ENCODE data around the gene DBNL.
"Not testable (repeated sequence)": the region's sequence is repeated elsewhere in the genome, so short reads cannot be mapped to it uniquely, and the experiment has no call there.

The DBNL gene

DNA sequence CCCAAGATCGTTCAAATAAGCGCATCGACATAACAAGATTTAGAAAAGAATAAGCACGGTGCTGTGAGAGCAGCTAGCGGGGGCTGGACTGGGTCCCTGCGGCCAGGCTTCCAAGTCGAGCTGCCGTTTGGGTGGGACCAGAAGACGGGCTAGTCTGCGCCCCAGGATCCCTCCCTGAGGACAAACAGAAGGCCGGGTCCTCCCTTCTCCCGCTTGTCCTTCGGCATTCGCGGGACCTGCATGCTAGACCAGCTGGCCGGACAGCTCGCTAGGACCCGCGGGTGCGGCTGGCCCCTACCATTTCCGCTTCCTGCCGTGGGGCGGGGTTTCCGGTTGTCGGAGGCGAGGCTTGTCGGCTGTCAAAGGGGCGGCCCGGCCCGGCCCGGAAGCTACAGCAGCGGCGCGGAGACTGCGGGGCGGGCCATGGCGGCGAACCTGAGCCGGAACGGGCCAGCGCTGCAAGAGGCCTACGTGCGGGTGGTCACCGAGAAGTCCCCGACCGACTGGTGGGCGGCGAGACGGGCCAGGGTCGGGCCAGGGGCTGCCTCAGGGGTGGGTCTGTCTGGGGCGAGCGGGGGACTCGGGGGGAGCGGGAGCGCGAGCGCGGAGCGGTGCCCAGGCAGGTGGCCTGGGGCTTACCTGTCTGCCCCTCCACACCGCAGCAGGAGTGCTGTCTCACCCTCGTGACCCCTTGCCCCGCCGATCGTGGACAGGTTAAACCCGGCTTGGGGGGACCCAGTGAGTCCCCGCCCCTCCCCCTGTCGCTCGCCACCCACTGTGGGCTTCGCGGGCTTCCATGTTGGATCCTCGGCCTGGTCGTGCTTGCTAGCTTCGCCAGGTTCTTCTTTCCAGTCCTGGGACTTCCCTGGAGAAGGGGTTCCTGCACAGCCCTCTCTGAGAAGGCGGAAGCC, at the start of gene DBNL:
Gene DBNL, plus strand, starts transcription at position 388 of the 911 bp plus-strand sequence. Its CDS starts 36 bp downstream, at position 424.
- peak; percentile 90 for DNase-seq

DNA sequence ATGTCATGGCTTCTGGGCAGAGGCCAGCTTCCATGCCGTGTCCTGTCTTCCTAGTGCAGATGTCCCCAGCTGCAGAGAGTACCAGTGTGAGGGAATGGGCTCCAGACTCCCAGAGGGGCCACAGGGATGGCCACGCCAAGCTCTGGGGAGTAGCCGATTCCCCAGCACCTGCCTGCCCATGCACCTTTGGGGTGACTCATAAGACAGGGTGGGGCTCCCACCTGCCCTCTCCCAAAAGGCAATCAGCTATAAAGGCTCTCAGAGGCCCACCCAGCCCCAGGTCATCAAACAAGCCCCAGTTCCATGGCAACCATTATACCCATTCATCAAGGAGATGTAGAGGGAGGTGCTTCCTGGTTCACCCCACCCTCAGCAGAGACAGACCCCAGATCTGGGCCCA, 47.0 kb upstream of the DBNL start, which contains the start of gene SPDYE1:
Gene SPDYE1, plus strand, starts transcription at position 366 of the 400 bp plus-strand sequence. CDS start 2,053 bp downstream, outside the sequence.
- DNase-seq = not testable (repeated sequence)

DNA sequence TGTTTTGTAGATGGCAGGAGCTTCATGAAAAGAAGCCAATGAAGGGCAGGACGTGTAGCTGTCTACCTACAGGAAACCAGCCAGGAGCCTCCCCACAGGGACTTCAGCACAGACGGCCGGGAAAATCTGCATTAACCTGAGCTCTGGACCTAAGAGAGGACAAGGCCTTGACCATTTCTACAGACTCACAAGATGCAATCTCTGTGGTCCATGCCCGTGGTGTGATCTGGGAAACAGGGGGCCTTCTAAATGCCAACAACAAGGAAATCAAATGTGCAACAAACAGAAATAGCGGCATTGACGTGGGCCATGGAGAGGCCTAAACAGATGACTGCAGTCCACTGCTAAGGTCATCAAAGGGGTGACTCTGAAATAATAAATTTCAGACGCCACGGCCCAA, 32.4 kb upstream of the DBNL start:
- not testable (repeated sequence) for DNase-seq

GRCh38 chr7:44015090-44015489, 29.4 kb upstream of the DBNL start:
- not testable (repeated sequence) for DNase-seq

GRCh38 chr7:44018857-44019807, 25.4 kb upstream of the DBNL start:
- DNase-seq = peak; percentile 92

GRCh38 chr7:44019825-44020224, 24.7 kb upstream of the DBNL start:
- DNase-seq = not testable (repeated sequence)

DNA sequence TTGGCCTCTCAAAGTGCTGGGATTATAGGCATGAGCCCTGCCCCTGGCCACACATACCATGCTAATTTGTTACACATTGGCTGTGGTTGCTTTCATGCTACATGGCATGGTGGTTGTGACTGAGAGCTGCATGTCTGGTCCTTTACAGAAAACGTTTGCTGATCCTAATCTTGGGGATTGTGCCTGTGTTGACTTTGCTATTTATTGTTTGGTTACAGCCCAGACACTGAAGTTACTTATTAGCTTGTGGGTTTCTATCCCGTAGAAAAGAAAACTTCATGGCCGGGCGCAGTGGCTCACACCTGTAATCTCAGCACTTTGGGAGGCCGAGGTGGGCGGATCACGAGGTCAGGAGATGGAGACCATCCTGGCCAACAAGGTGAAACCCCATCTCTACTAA, 22.4 kb upstream of the DBNL start:
- DNase-seq = not testable (repeated sequence)

- not testable (repeated sequence) for DNase-seq
Measured at GRCh38 chr7:44022796-44023467, 21.6 kb upstream of the DBNL start.

- DNase-seq = not testable (repeated sequence)
Measured at GRCh38 chr7:44029433-44029832, 15.1 kb upstream of the DBNL start.

- DNase-seq = not testable (repeated sequence)
Measured at GRCh38 chr7:44030029-44030428, 14.5 kb upstream of the DBNL start.

GRCh38 chr7:44031319-44031718, 13.2 kb upstream of the DBNL start:
- not testable (repeated sequence) for DNase-seq

DNA sequence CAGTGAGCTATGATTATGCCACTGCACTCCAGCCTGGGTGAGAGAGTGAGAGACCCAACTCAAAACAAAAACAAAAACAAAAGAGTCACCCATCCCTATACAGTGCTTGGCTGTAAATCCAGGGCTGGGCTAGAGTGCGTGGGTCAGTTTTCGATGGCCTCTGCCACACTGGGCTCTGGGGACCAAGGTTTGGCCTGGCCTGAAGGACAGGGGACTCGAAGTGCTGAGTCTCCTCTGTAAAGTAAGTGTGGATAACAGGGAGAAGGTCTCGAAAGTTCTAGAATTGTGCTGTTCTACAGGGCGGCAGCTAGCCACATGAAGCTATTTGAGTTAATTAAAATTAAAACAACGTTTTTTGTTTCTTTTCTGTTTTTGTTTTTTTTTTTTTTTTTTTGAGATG, 12.5 kb upstream of the DBNL start:
- DNase-seq = not testable (repeated sequence)

GRCh38 chr7:44033971-44034844, 10.3 kb upstream of the DBNL start:
- DNase-seq = not testable (repeated sequence)

- not testable (repeated sequence) for DNase-seq
Measured at GRCh38 chr7:44036364-44036763, 8.1 kb upstream of the DBNL start.

DNA sequence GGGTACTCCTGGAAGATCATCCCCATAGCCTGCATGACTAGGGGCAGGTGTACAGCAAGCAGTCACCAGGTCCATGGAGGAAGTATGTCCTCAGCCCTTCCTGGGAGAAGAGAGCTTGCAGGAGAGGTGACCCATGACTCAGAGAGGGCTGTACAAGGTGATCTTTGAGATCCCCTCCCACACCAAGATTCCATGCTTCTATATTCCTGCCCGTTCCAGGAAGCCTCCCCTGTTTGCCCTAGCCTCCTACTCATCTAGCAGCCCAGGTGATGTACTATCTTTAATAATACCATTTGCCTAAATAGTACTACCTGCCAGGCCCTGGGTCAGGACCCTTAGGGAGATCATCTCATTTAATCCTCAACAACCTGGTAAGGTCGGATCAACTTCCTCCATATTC, 6.6 kb upstream of the DBNL start:
- DNase-seq = not testable (repeated sequence)

- DNase-seq = not testable (repeated sequence)
Measured at GRCh38 chr7:44038553-44038952, 5.9 kb upstream of the DBNL start.

DNA sequence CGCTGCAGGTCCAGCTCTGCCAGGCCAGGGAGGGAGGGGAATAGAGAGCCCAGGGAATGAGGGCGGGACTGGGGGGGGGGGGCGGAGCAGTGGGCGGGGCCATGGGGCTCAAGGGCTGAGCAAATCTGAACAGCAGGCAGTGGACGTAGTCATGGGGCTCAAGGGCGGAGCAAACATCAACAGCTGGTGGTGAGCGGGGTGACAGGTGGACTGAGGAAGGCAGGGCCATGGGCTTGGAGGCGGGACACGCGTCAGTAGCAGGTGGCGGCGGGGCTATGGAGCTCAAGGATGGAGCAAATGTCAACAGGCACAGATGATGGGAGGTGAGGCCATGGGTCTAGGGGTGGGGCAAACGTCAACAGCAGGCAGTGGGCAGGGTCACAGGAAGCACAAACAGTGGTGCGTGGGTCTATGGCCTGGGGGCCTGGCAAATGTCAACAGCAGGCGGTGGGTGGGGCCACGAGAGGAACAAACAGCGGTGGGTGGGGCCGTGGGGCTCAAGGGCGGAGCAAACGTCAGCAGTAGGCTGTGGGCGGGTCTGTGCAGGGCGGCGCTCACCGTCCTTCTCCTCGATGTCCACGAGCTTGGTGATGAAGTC, 5.4 kb upstream of the DBNL start:
- peak; percentile 94 for DNase-seq

GRCh38 chr7:44039800-44040492, 4.6 kb upstream of the DBNL start:
- not testable (repeated sequence) for DNase-seq

- not testable (repeated sequence) for DNase-seq
Measured at GRCh38 chr7:44040493-44040891, 4.0 kb upstream of the DBNL start.

DNA sequence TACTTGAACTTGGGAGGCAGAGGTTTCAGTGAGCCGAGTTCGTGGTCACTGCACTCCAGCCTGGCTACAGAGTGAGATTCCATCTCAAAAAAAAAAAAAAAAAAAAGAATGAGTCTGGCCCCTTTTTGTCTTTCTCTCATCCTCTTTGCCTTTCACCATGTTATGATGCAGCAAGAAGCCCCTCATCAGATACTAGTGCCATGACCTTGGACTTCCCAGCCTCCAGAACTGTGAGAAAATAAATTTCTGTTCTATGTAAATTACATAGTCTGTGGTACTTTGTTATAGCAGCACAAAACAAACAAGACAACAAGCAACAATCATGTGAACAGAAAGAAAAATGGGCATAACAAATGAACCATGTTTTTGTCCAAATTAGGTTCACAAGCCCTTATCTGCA, 2.3 kb upstream of the DBNL start:
- DNase-seq = no peak

Measured in NCI-H510A treated with DMSO at 0.1 percent for 48 hours (cell line).